Measurements from ENCODE around the gene ATOX1. TPM values are rescaled to one million over a fixed set of nuclear protein-coding genes. Genes with fewer than 3 reads are reported as not detected.

Gene ATOX1
- total and polyA plus RNA-seq, 9 of the 15 experiments (the other 6 are each of a cell fraction or from before 2014, with no cell fraction given), result 59.2 to 318 (median 86.2) TPM

DNA sequence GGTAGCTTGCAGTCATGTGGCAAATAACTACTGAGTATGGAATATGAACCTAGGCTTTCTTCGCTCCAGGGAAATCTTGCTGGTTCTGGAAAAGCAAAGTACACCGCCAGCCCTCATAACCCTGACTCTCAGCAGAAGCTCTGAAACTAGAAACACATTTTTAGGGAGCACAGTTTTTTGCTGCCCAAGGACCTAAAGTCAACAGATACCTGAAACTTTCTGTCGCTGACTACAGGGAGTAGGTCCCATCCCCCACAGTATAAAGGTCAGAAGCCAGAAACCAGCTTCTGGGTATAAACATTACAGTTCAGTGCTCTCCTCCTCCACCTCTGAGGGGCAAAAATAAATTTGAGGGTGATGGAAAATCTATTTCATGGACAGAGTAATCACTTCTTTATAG, 3.0 kb downstream of the ATOX1 start:
- DNase-seq (ENCODE audit: extremely low read depth in 1 of 4, low spot score in 3 of 4), result peak in 2 of 4 experiments; percentile 27 to 43
- Histone ChIP-seq H3K4me1 (replicated peaks in 1 of 2; ENCODE audit: control insufficient read depth in 2 of 2, insufficient read depth in 2 of 2, low read length in 2 of 2) (peaks cover 10 to 30% of the 10 kb centered on the region in 2 experiments), H3K9me3 (replicated peaks; ENCODE audit: control insufficient read depth, insufficient read depth, low read depth, low read length) (no peaks in the 10 kb centered on the region), H3K79me2 (ENCODE audit: control insufficient read depth, insufficient read depth, low read length) (peaks cover 35% of the 10 kb centered on the region), H3K9ac (ENCODE audit: insufficient read depth in 1 of 2, low read depth in 2 of 2, low read length in 2 of 2) (no peak overlapping the region; a peak in 1 of 4 replicates), H3K27me3 (ENCODE audit: control insufficient read depth in 2 of 2, insufficient read depth in 2 of 2, low read length in 2 of 2) (no peaks in the 10 kb centered on the region), H3K4me2 (ENCODE audit: insufficient read depth, low read length) (peak overlapping the region; percentile 20; the same call in 1 of the 2 replicates), H4K20me1 (replicated peaks; ENCODE audit: control insufficient read depth, insufficient read depth, low read length) (no peaks in the 10 kb centered on the region; the same call in 1 of the 2 replicates), H3K27ac (ENCODE audit: extremely low read depth, low read depth, low read length) (peak overlapping the region; percentile 29; the same call in 1 of the 3 replicates), H2AFZ (ENCODE audit: low read depth, low read length) (no peak overlapping the region), H3K9me1 (ENCODE audit: control insufficient read depth, insufficient read depth, low read length) (no peaks in the 10 kb centered on the region), H3K36me3 (ENCODE audit: control insufficient read depth, insufficient read depth, low read length) (peaks cover 20% of the 10 kb centered on the region; the same call in 1 of the 3 replicates), H3K4me3 (no peak overlapping the region)
- WGBS (ENCODE audit: insufficient coverage, low coverage, missing lambda C conversion rate), result 56% methylated on average over 3 of the region's 3 CpGs
- no peak for ATAC-seq
- ChIA-PET POLR2A (interaction anchor here (0.6 to 7.0 kb wide), 3 partner anchors 11 to 34 kb away, joined by 4 to 56 read pairs (median 4); partner anchors contain the start of gene G3BP1), CTCF (ENCODE audit: low intra/inter-chr PET ratio) (interaction anchor here (0.6 to 0.7 kb wide), 2 partner anchors 8 to 96 kb away, joined by 3 to 4 read pairs; no protein-coding TSS in a partner anchor)
- FAIRE-seq, result peak; percentile 11
- no TSS peak for BruUV-seq (replicated peaks)
- intact Hi-C loops (cut with micrococcal nuclease) (no loop called here), in situ Hi-C loops (cut with MboI) (no loop called here)
- TF ChIP-seq DPF2 (IDR thresholded peaks at IDR 0.05) (0 out of 2 replicates have a peak, but pooled peaks have one; percentile 10), CHD1 (IDR thresholded peaks at IDR 0.05; ENCODE audit: low read length) (no peak)

DNA sequence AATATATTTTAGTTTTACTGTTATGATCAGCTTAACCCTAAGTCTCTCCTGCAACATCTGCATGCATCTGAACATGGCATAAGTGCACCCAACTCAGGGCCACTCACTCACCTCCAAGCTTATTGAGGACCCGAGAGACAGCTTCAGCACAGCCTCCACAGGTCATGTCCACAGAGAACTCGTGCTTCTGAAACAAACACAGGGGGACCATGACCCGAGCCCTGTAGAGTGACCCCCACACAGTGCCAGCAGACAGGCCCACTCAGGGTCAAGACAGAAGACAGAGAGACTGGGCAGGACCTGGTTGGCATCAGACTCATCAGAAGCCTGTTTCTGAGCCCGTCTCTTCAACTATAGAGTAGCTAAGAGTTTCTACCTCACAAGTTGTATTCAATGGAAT, 6.8 kb downstream of the ATOX1 start:
- Histone ChIP-seq H3K27ac (ENCODE audit: extremely low read depth, low read depth, low read length) (no peak overlapping the region), H3K4me3 (no peak overlapping the region), H3K9me1 (ENCODE audit: control insufficient read depth, insufficient read depth, low read length) (no peaks in the 10 kb centered on the region), H3K4me1 (replicated peaks in 1 of 2; ENCODE audit: control insufficient read depth in 2 of 2, insufficient read depth in 2 of 2, low read length in 2 of 2) (peaks cover 4 to 8% of the 10 kb centered on the region in 2 experiments; a peak in 3 of 5 replicates), H3K79me2 (ENCODE audit: control insufficient read depth, insufficient read depth, low read length) (peaks cover 17% of the 10 kb centered on the region; the same call in 2 of the 3 replicates), H2AFZ (ENCODE audit: low read depth, low read length) (no peak overlapping the region), H3K4me2 (ENCODE audit: insufficient read depth, low read length) (no peak overlapping the region), H3K9me3 (replicated peaks; ENCODE audit: control insufficient read depth, insufficient read depth, low read depth, low read length) (no peaks in the 10 kb centered on the region), H3K36me3 (ENCODE audit: control insufficient read depth, insufficient read depth, low read length) (peaks cover 29% of the 10 kb centered on the region; the same call in 1 of the 3 replicates), H4K20me1 (replicated peaks; ENCODE audit: control insufficient read depth, insufficient read depth, low read length) (no peaks in the 10 kb centered on the region), H3K9ac (ENCODE audit: insufficient read depth in 1 of 2, low read depth in 2 of 2, low read length in 2 of 2) (no peak overlapping the region), H3K27me3 (ENCODE audit: control insufficient read depth in 2 of 2, insufficient read depth in 2 of 2, low read length in 2 of 2) (no peaks in the 10 kb centered on the region)
- FAIRE-seq (no peak), DNase-seq (ENCODE audit: extremely low read depth in 1 of 4, low spot score in 3 of 4) (no peak), ATAC-seq (no peak)
- POLR2A ChIA-PET, result interaction anchor here (0.7 to 2.7 kb wide), 2 partner anchors 20 to 230 kb away, joined by 3 to 9 read pairs; partner anchors contain the start of gene G3BP1
- intact Hi-C loops (cut with micrococcal nuclease) (no loop called here), in situ Hi-C loops (cut with MboI) (no loop called here)
- 93% methylated on average over 4 of the region's 4 CpGs for WGBS (ENCODE audit: insufficient coverage, low coverage, missing lambda C conversion rate)
- CTCF ChIA-PET (ENCODE audit: low intra/inter-chr PET ratio), result no interaction called here
- BruUV-seq (replicated peaks), result no TSS peak
- TF ChIP-seq, protein P1, sequence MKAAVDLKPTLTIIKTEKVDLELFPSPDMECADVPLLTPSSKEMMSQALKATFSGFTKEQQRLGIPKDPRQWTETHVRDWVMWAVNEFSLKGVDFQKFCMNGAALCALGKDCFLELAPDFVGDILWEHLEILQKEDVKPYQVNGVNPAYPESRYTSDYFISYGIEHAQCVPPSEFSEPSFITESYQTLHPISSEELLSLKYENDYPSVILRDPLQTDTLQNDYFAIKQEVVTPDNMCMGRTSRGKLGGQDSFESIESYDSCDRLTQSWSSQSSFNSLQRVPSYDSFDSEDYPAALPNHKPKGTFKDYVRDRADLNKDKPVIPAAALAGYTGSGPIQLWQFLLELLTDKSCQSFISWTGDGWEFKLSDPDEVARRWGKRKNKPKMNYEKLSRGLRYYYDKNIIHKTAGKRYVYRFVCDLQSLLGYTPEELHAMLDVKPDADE (conservative IDR thresholded peaks at IDR 0.05; ENCODE audit: control insufficient read depth, low read depth, low read length), result no peak
- no peak for TF ChIP-seq TAF15 (IDR thresholded peaks at IDR 0.05; ENCODE audit: low read depth, low read length)
- TF ChIP-seq, protein P2, sequence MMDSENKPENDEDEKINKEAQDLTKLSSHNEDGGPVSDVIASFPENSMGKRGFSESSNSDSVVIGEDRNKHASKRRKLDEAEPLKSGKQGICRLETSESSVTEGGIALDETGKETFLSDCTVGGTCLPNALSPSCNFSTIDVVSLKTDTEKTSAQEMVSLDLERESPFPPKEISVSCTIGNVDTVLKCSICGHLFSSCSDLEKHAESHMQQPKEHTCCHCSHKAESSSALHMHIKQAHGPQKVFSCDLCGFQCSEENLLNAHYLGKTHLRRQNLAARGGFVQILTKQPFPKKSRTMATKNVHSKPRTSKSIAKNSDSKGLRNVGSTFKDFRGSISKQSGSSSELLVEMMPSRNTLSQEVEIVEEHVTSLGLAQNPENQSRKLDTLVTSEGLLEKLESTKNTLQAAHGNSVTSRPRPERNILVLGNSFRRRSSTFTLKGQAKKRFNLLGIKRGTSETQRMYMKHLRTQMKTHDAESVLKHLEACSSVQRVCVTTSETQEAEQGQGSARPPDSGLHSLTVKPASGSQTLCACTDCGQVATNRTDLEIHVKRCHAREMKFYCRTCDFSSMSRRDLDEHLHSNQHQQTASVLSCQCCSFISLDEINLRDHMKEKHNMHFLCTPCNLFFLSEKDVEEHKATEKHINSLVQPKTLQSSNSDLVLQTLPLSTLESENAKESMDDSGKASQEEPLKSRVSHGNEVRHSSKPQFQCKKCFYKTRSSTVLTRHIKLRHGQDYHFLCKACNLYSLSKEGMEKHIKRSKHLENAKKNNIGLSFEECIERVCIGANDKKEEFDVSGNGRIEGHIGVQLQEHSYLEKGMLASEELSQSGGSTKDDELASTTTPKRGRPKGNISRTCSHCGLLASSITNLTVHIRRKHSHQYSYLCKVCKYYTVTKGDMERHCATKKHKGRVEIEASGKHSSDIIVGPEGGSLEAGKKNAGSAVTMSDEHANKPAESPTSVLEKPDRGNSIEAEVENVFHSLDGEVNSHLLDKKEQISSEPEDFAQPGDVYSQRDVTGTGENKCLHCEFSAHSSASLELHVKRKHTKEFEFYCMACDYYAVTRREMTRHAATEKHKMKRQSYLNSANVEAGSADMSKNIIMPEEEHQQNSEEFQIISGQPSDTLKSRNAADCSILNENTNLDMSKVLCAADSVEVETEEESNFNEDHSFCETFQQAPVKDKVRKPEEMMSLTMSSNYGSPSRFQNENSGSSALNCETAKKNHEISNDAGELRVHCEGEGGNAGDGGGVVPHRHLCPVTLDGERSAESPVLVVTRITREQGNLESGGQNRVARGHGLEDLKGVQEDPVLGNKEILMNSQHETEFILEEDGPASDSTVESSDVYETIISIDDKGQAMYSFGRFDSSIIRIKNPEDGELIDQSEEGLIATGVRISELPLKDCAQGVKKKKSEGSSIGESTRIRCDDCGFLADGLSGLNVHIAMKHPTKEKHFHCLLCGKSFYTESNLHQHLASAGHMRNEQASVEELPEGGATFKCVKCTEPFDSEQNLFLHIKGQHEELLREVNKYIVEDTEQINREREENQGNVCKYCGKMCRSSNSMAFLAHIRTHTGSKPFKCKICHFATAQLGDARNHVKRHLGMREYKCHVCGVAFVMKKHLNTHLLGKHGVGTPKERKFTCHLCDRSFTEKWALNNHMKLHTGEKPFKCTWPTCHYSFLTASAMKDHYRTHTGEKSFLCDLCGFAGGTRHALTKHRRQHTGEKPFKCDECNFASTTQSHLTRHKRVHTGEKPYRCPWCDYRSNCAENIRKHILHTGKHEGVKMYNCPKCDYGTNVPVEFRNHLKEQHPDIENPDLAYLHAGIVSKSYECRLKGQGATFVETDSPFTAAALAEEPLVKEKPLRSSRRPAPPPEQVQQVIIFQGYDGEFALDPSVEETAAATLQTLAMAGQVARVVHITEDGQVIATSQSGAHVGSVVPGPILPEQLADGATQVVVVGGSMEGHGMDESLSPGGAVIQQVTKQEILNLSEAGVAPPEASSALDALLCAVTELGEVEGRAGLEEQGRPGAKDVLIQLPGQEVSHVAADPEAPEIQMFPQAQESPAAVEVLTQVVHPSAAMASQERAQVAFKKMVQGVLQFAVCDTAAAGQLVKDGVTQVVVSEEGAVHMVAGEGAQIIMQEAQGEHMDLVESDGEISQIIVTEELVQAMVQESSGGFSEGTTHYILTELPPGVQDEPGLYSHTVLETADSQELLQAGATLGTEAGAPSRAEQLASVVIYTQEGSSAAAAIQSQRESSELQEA (IDR thresholded peaks at IDR 0.05; ENCODE audit: low read depth), result no peak
